ENCODE data around the gene DCX. TPM values are rescaled to one million over a fixed set of nuclear protein-coding genes. Genes with fewer than 3 reads are reported as not detected.

DCX gene
- total RNA-seq, result not detected in 2 replicates

DNA sequence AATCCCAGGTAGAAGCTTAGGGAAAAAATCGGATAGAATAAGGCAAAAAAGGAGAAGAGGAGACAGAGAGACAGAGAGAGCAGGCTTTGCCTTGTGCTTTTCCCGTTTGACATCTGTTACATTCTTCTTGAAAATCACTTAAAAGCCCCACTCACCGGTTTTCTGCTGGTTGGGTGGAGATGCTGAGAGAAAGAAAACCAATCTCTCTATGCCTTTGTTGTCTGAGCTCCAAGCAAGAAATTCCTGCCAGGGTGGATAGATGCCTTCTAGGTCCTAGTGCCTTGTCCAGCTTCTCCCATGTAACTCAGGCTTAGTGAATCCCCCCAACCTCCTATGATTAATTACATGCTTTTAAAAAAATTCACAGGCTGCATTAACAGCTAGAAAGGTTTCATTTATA is at the start of gene DCX:
DCX (minus strand) TSS at position 210 of the 400 bp plus-strand sequence. CDS start 1,794 bp downstream, outside the sequence.

DNA sequence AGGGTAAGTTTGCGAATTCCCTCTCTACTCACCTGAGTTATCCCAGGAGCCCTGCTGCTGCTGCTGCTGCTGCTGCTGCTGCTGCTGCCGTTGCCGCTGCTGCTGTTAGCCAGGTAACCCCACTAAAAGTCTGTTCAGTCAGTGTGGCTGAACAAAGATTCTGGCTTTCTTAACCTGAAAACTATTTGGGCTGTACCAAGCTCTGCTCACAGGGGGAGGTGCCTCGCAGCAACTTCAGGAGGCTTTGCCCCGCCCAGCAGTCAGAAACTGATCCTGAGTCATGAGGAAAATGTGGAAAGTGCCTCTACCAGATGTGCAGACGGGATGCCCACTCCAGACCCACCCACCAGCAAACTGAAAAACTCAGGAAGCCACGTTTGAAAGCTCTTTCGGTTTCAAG is 141.7 kb downstream of the DCX start, which contains the start of gene CAPN6:
CAPN6 (minus strand) TSS at position 145 of the 400 bp plus-strand sequence. CDS start 6,547 bp downstream, outside the sequence.

Other genes with a start within 250 kb of the DCX start
- gene CAPN6, start 141.7 kb downstream of the DCX start, total RNA-seq, result not detected in 2 replicates
- gene SERTM2, start 99.5 kb upstream of the DCX start, total RNA-seq, result not detected in 2 replicates

Data from cardiac atrium fibroblast (primary cell).